Measurements from ENCODE around the gene CNPY3.
"Not testable (repeated sequence)": the region's sequence is repeated elsewhere in the genome, so short reads cannot be mapped to it uniquely, and the experiment has no call there.

The CNPY3 gene

GRCh38 chr6:42928986-42929820 lies at the start of gene CNPY3:
CNPY3 (plus strand) TSS chr6:42929480; CDS start chr6:42929571, 91 bp downstream.
- peak; percentile 87 for DNase-seq

- not testable (repeated sequence) for DNase-seq
These were observed 49.0 kb upstream of the CNPY3 start for GRCh38 chr6:42880240-42880817.

- DNase-seq = not testable (repeated sequence)
These were observed 48.4 kb upstream of the CNPY3 start for GRCh38 chr6:42880871-42881270.

- DNase-seq = no peak
These were observed 43.6 kb upstream of the CNPY3 start for GRCh38 chr6:42885702-42886101.

- not testable (repeated sequence) for DNase-seq
These were observed 41.1 kb upstream of the CNPY3 start for GRCh38 chr6:42888201-42888600.

GRCh38 chr6:42889815-42890214 lies 39.5 kb upstream of the CNPY3 start:
- no peak for DNase-seq

GRCh38 chr6:42890311-42891198 lies 38.7 kb upstream of the CNPY3 start:
- peak; percentile 91 for DNase-seq

GRCh38 chr6:42891199-42891722 lies 38.0 kb upstream of the CNPY3 start:
- DNase-seq = no peak

- not testable (repeated sequence) for DNase-seq
These were observed 35.0 kb upstream of the CNPY3 start for GRCh38 chr6:42894041-42894828.

- no peak for DNase-seq
These were observed 33.0 kb upstream of the CNPY3 start for GRCh38 chr6:42896178-42896719.

- peak; percentile 39 for DNase-seq
These were observed 30.4 kb upstream of the CNPY3 start for GRCh38 chr6:42898891-42899361.

GRCh38 chr6:42899871-42900270 lies 29.4 kb upstream of the CNPY3 start:
- no peak for DNase-seq

GRCh38 chr6:42901538-42901957 lies 27.7 kb upstream of the CNPY3 start:
- DNase-seq = peak; percentile 32

GRCh38 chr6:42902429-42903263 lies 26.6 kb upstream of the CNPY3 start:
- DNase-seq = not testable (repeated sequence)

GRCh38 chr6:42904467-42904866 lies 24.8 kb upstream of the CNPY3 start:
- DNase-seq = no peak

GRCh38 chr6:42907336-42907735 lies 21.9 kb upstream of the CNPY3 start:
- no peak for DNase-seq

GRCh38 chr6:42909835-42910234 lies 19.4 kb upstream of the CNPY3 start:
- no peak for DNase-seq

- no peak for DNase-seq
These were observed 17.9 kb upstream of the CNPY3 start for GRCh38 chr6:42911171-42912021.

GRCh38 chr6:42914546-42914945 lies 14.7 kb upstream of the CNPY3 start:
- no peak for DNase-seq

GRCh38 chr6:42915732-42916131 lies 13.5 kb upstream of the CNPY3 start, which contains the start of gene PTCRA:
PTCRA (plus strand) TSS chr6:42916053; CDS start chr6:42916070, 17 bp downstream.
- no peak for DNase-seq
